Cardiac fibroblast (primary cell): ENCODE data around the gene CCDC110.

Experiments
- DNase-seq, 2 donors: peaks; one replicate each; pipeline versions ENCODE4 v3.0.0 to v3.0.0-alpha.2; 2010; ENCODE audit warnings: low read depth in 2 of 2
- H3K4me3 ChIP-seq, 2 donors: replicated peaks in 1 of 2; 1 replicate in 1 of 2; 2 replicates in 1 of 2; pipeline ENCODE4 v1.5.1; 2011; ENCODE audit warnings: low read depth in 2 of 2, low read length in 2 of 2, mild to moderate bottlenecking in 2 of 2, moderate library complexity in 1 of 2
- CTCF ChIP-seq: IDR thresholded peaks from one replicate; pipeline ENCODE4 v1.5.1; 2011; ENCODE audit warnings: low read depth, mild to moderate bottlenecking, low read length, inconsistent platforms

CCDC110 gene

GRCh38 chr4:185502386-185502785 lies 30.9 kb upstream of the CCDC110 start:
- TF ChIP-seq CTCF = no peak
- H3K4me3 ChIP-seq = no peak overlapping the region
- DNase-seq = no peak

- no peak overlapping the region for H3K4me3 ChIP-seq
These were observed 29.0 kb upstream of the CCDC110 start for GRCh38 chr4:185500576-185500975.

GRCh38 chr4:185500035-185500434 lies 28.5 kb upstream of the CCDC110 start:
- no peak for TF ChIP-seq CTCF

More at GRCh38 chr4:185500576-185500975, 29.0 kb upstream of the CCDC110 start:
- no peak for DNase-seq
- TF ChIP-seq CTCF = no peak

GRCh38 chr4:185488650-185489049 lies 17.1 kb upstream of the CCDC110 start:
- no peak for TF ChIP-seq CTCF
- DNase-seq = no peak
- H3K4me3 ChIP-seq = no peak overlapping the region

More at GRCh38 chr4:185500035-185500434, 28.5 kb upstream of the CCDC110 start:
- no peak overlapping the region for H3K4me3 ChIP-seq
- DNase-seq = no peak

GRCh38 chr4:185481401-185481800 lies 9.9 kb upstream of the CCDC110 start:
- no peak overlapping the region for H3K4me3 ChIP-seq
- no peak for TF ChIP-seq CTCF
- DNase-seq = no peak

- DNase-seq = no peak
- TF ChIP-seq CTCF = no peak
- H3K4me3 ChIP-seq = no peak overlapping the region
These were observed 8.6 kb upstream of the CCDC110 start for GRCh38 chr4:185480016-185480732.
